GM21515 (cell line): ENCODE data around the gene RPS27A.
"Not testable (repeated sequence)": the region's sequence is repeated elsewhere in the genome, so short reads cannot be mapped to it uniquely, and the experiment has no call there.

ENCODE experiments used
- ATAC-seq: cut with Tn5 transposase; IDR thresholded peaks from one replicate; pipeline ENCODE4 v1.9.1; 2021; ENCODE audit not compliant: unreplicated experiment

Gene RPS27A

DNA sequence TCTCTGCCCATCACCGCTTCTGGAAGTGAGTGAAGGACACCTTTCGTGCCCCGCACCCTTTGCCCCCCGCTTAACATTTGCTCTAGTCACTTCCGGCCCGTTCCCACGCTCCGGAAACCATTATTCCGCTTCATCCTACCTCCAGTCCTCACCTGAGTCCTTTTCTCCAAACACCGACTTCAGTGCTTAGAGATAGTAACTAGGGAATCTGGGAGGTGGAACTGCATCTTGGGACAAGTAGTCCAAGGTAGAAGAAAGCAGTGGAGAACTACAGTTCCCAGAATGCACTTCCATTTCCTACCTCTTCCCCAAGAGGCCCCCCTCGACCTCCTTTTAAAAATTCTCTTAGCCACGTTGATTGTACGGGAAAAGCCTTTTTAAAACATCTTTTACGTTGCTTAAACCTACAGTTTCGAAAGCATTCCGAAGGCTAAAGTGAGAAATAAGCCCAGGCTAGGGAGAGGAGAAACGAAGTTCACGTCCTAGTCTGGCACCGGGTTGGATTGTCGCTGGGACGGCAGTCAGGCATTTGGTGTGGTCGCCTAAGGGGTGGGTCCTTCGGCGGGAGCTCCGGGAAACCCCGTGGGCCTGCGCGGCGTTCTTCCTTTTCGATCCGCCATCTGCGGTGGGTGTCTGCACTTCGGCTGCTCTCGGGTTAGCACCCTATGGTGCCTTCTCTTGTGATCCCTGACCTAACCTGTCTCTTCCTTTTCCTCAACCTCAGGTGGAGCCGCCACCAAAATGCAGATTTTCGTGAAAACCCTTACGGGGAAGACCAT, at the start of gene RPS27A, which contains the start of gene CLHC1:
RPS27A (plus strand) TSS at position 605 of the 779 bp plus-strand sequence; CDS start at position 742, 137 bp downstream.
CLHC1 (minus strand) TSS at position 210 of the 779 bp plus-strand sequence. CDS start 9,882 bp downstream, outside the sequence.
- peak; percentile 87 for ATAC-seq

- ATAC-seq = not testable (repeated sequence)
These were observed 45.7 kb upstream of the RPS27A start for GRCh38 chr2:55186837-55187236.

GRCh38 chr2:55191888-55192287, 40.6 kb upstream of the RPS27A start:
- not testable (repeated sequence) for ATAC-seq

DNA sequence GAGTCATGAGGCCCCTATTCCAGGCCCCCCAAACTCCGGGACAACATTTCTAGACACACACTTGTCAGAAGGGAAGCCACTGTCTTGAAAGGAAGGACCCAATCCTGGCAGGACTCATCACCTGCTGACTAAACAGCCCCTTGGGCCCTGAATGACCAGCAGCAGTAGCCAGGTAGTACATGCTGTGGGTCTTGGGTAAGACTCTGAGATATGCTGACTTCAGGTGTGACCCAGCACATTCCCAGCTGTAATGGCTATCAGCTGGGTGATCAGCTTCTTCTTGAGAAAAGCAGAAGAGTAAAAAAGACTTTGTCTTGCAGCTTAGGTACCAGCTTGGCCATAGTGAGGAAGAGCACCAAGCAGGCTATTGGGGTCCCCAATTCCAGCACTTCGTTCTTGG, 36.0 kb upstream of the RPS27A start:
- ATAC-seq = no peak

- no peak for ATAC-seq
These were observed 32.1 kb upstream of the RPS27A start for GRCh38 chr2:55200416-55200815.

- no peak for ATAC-seq
These were observed 28.0 kb upstream of the RPS27A start for GRCh38 chr2:55204536-55204935.

GRCh38 chr2:55204950-55205349, 27.5 kb upstream of the RPS27A start:
- no peak for ATAC-seq

DNA sequence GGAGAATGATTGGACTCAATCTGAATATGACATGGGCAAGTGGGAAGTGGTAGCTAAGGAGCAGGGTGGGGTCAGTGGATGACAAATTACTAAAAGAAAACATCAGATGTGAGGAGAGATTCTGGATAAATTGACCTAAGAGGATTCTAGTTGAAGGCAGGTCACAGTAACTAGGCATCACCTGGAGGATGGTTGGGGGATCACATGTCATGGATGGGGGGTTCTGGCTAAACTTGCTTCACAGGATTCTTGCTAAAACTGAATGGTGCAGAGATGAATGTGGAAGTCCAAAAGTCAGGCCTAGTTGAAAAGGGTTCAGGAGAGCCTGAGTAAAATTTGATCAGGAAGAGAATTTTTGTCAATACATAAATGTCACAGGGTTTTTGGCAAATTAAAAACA, 18.7 kb upstream of the RPS27A start:
- no peak for ATAC-seq

GRCh38 chr2:55223958-55224760, 8.3 kb upstream of the RPS27A start:
- no peak for ATAC-seq

DNA sequence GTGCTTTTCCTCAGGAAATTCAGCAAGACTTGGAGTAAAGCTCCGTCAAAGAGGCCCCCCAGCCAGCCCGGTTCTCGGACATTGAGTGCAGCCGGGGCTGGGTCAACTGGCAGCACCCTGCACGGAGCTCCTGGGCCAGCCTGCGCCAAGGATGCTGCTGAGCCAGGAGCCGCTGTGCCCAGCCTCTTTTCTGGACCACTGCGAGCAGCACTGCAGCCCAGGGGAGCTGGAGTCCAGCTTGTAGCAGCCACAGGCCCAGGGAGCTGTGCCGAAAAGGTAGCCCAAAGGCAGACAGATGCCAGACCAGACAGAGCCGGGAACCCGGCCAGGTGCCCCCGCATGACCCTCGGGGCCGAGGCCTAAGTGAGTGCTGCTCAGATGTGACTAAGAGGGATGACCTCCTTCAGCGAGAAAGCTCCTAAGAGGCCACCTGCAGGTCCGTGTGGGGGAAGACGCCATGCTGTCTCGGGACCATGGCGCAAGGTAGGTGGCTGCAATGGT, 7.7 kb upstream of the RPS27A start:
- no peak for ATAC-seq

GRCh38 chr2:55225481-55226020, 6.9 kb upstream of the RPS27A start:
- ATAC-seq = no peak

DNA sequence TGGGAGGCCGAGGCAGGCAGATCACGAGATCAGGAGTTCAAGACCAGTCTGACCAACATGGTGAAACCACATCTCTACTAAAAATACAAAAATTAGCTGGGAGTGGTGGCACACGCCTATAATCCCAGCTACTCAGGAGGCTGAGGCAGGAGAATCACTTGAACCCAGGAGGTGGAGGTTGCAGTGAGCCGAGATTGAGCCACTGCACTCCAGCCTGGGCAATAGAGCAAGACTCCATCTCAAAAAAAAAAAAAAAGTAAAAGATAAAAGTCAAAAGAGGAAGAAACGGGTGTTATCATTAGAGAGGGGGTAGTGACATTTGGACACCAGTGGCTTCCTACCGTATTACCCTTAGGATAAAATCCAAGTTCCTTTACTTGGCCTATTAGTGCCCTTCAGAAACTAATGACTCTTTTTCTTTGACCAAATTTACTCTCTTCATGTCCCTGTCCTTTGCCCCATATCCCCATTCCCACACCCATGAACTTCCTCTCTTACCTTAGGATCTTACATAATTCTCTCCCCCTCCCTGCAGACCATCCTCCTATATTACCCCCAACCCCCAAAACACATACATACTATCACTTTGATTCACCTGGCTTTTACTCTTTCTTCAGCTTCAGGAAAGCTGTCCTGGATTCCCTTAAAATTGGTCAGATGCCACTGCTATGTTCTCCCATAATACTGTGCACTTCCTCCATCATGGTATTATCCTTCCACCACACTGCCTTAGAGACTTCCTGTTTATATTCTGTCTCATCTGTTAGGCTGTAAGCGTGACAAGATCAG, 4.9 kb upstream of the RPS27A start:
- not testable (repeated sequence) for ATAC-seq

GRCh38 chr2:55228226-55228563, 4.3 kb upstream of the RPS27A start:
- no peak for ATAC-seq

DNA sequence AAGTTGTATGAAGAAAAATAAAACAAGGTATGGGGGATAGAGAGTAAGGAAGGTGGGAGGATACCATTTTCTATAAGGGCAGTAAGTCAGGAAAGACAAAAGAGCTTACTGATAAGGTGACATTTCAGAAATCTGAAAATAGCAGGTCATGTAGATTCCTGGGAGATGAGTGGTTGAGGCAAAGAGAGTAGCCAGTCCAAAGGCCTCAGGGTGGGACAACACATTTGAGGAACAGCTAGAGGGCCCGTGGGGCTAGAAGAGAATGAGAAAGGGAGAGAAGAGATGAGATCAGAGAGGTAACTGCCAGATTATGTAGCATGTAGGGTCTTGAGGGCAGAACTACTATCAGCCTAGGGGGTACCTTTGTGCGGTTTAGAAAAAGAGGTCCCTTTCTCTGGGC, 3.3 kb upstream of the RPS27A start:
- ATAC-seq = no peak

DNA sequence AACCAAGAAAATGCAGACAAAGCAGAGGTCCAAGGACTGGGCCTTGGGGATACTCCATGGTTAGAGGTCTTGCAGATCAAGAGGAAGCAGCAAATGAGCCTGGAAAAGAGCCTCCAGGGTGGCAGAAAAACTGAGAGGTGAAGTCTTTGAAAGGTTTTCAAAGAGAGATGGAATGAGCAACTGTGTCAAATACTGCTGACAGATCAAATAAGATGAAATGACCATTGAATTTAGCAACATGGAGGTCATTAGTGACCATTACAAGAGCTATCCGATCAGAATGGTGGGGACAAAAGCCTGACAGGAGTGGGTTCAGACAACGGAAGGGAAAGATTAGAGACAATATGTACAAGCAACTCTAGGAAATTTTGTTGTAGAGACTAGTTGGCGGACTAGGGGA, 1.9 kb upstream of the RPS27A start:
- ATAC-seq = no peak

DNA sequence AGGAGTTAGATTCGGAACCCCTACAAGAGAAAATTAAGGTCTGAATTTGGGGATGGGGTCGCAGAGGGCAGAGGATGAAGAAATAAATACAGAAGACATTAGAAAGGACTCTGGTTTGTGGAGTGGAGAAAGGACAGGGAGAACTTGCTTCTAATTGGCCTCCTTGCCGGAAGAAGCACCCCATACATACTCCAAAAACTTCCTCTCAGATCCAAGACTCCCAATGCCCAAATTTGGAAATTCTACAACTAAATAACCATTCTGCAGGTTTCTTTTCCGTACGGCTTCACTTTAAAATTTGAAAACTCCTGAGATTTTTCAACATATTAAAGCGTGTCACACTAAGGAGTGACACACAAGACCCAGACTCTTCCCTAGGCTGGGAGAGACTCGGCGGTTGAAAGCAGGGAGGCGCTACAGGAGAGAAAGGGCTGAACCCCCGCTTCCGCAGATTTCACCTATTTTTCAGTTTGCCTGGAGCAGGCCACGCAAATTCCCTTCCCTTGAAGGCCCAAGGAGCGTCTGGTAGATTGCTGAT, 873 bp upstream of the RPS27A start:
- no peak for ATAC-seq

GRCh38 chr2:55232863-55233657, 572 bp downstream of the RPS27A start:
- peak; percentile 6 for ATAC-seq

DNA sequence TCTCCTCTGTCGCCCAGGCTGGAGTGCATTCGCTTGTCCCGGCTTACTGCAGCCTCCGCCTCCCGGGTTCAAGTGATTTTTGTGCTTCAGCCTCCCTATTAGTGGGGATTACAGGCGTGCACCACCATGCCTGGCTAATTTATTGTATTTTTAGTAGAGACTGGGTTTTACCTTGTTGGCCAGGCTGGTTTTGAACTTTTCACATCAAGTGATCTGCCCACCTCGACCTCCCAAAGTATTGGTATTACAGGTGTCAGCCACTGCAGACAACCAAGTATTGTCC, 1.1 kb downstream of the RPS27A start:
- no peak for ATAC-seq

GRCh38 chr2:55235724-55236538, 3.4 kb downstream of the RPS27A start:
- ATAC-seq = no peak
